IMR-90 (cell line): ENCODE results near the gene GRM5. TPM values are rescaled to one million over a fixed set of nuclear protein-coding genes. Genes with fewer than 3 reads are reported as not detected.
A peak's percentile ranks its signal among the peaks of the same experiment; 100 is the strongest.

Experiments
- ATAC-seq: fragments of 200-7000 bp; cut with Tn5 transposase; 2 replicates; pipeline ENCODE4 v1.9.1; 2020; ENCODE audit warnings: low read depth, mild to moderate bottlenecking, moderate library complexity
- BruUV-seq: library from RNA; stranded (reverse); fragments of 400-500 nt; replicated peaks from 2 replicates; lab custom pipeline; 2021; lab: Mats Ljungman, UMichigan
- CTCF ChIA-PET: fragments of 300-600 bp; formaldehyde crosslinking; extraction: SDS; loops from one replicate; lab custom pipeline; 2021; ENCODE audit warnings: antibody characterized with exemption; lab: Yijun Ruan, JAX
- POLR2A ChIA-PET: fragments of 300-600 bp; sonication (Branson Sonifier 250); formaldehyde crosslinking; loops from one replicate; lab custom pipeline; 2022; ENCODE audit warnings: antibody characterized with exemption; ENCODE audit not compliant: unreplicated experiment; lab: Charles Lee
- DNase-seq: peaks from one replicate; pipeline ENCODE4 v3.0.0; 2013
- H2AFZ ChIP-seq: replicated peaks from 2 replicates; pipeline ENCODE3; 2013; ENCODE audit warnings: low read length, mild to moderate bottlenecking; ENCODE audit not compliant: poor library complexity
- H2AK5ac ChIP-seq: 2 replicates; pipeline ENCODE4 v1.6.1; 2013; ENCODE audit warnings: low read depth, low read length, inconsistent platforms
- H2AK9ac ChIP-seq: replicated peaks from 2 replicates; pipeline ENCODE3; 2013; ENCODE audit warnings: mild to moderate bottlenecking, low read depth, low read length, moderate library complexity; ENCODE audit not compliant: poor library complexity
- H2BK120ac ChIP-seq: 2 replicates; pipeline ENCODE4 v1.6.1; 2013; ENCODE audit warnings: low read depth, low read length, inconsistent platforms
- H2BK15ac ChIP-seq: 3 replicates; pipeline ENCODE4 v1.6.1; 2013; ENCODE audit warnings: low read depth, low read length, inconsistent platforms
- H2BK20ac ChIP-seq: 2 replicates; pipeline ENCODE4 v1.6.1; 2013; ENCODE audit warnings: low read depth, mild to moderate bottlenecking, inconsistent platforms, low read length, moderate library complexity
- H2BK5ac ChIP-seq: 2 replicates; pipeline ENCODE4 v1.6.1; 2013; ENCODE audit warnings: mild to moderate bottlenecking, low read depth, low read length, inconsistent platforms; ENCODE audit not compliant: poor library complexity, severe bottlenecking
- H3K14ac ChIP-seq: replicated peaks from 2 replicates; pipeline ENCODE4 v1.6.1; 2013; ENCODE audit warnings: low read depth, low read length, inconsistent platforms
- H3K18ac ChIP-seq: 2 replicates; pipeline ENCODE4 v1.6.1; 2013; ENCODE audit warnings: low read depth, low read length, control low read depth
- H3K23ac ChIP-seq: 2 replicates; pipeline ENCODE4 v1.6.1; 2013; ENCODE audit warnings: low read depth, low read length, inconsistent platforms
- H3K27ac ChIP-seq: 2 replicates; pipeline ENCODE4 v1.5.1; 2013; ENCODE audit warnings: mild to moderate bottlenecking, control low read depth, low read length; ENCODE audit not compliant: insufficient read depth
- H3K27me3 ChIP-seq: 2 replicates; pipeline ENCODE4 v1.6.1; 2013; ENCODE audit warnings: low read length; ENCODE audit not compliant: control insufficient read depth, insufficient read depth
- H3K36me3 ChIP-seq: 2 replicates; pipeline ENCODE4 v1.6.1; 2013; ENCODE audit warnings: low read length, mixed read lengths; ENCODE audit not compliant: control insufficient read depth, insufficient read depth
- H3K4ac ChIP-seq: 2 replicates; pipeline ENCODE4 v1.6.1; 2013; ENCODE audit warnings: low read depth, low read length, inconsistent platforms
- H3K4me1 ChIP-seq: 2 replicates; pipeline ENCODE4 v1.6.1; 2013; ENCODE audit warnings: low read length, mixed read lengths; ENCODE audit not compliant: control insufficient read depth, insufficient read depth
- H3K4me2 ChIP-seq: 2 replicates; pipeline ENCODE4 v1.6.1; 2013; ENCODE audit warnings: low read depth, mild to moderate bottlenecking, control low read depth, low read length, moderate library complexity
- H3K4me3 ChIP-seq: 2 replicates; pipeline ENCODE4 v1.5.1; 2013; ENCODE audit warnings: low read depth, mild to moderate bottlenecking, control low read depth, low read length, moderate library complexity; ENCODE audit not compliant: insufficient read depth
- H3K56ac ChIP-seq: 2 replicates; pipeline ENCODE4 v1.6.1; 2013; ENCODE audit warnings: low read length, inconsistent platforms; ENCODE audit not compliant: insufficient read depth; ENCODE audit errors: extremely low read depth
- H3K79me1 ChIP-seq, 2 experiments: 2 replicates each; pipeline ENCODE4 v1.6.1; 2013; ENCODE audit warnings: low read length in 2 of 2, inconsistent platforms in 1 of 2, low read depth in 1 of 2
- H3K9ac ChIP-seq: 2 replicates; pipeline ENCODE4 v1.6.1; 2013; ENCODE audit warnings: low read depth, low read length, control low read depth
- H3K9me1 ChIP-seq: 2 replicates; pipeline ENCODE4 v1.6.1; 2013; ENCODE audit warnings: low read length, inconsistent platforms; ENCODE audit not compliant: insufficient read depth
- H3K9me3 ChIP-seq: 2 replicates; pipeline ENCODE4 v1.6.1; 2013; ENCODE audit warnings: low read length; ENCODE audit not compliant: control insufficient read depth, insufficient read depth
- H4K20me1 ChIP-seq: 2 replicates; pipeline ENCODE4 v1.6.1; 2013; ENCODE audit warnings: low read length, inconsistent platforms; ENCODE audit not compliant: insufficient read depth
- H4K5ac ChIP-seq: 2 replicates; pipeline ENCODE4 v1.6.1; 2013; ENCODE audit warnings: mild to moderate bottlenecking, low read depth, low read length, control low read depth
- H4K8ac ChIP-seq, 2 experiments: 2 replicates each; pipeline ENCODE4 v1.6.1; 2013; ENCODE audit warnings: low read depth in 2 of 2, low read length in 2 of 2, control low read depth in 1 of 2, inconsistent platforms in 1 of 2
- H4K91ac ChIP-seq: 2 replicates; pipeline ENCODE4 v1.6.1; 2013; ENCODE audit warnings: low read depth, low read length, inconsistent platforms; ENCODE audit not compliant: insufficient read depth
- NFE2L2 ChIP-seq: fragments of 150-350 bp; IDR thresholded peaks from 2 replicates; pipeline ENCODE4 v1.6.1; 2016; ENCODE audit warnings: low read depth, mild to moderate bottlenecking, low read length
- WGBS, 2 experiments: methylation state at CpG; one replicate each; pipeline versions ENCODE4 v1.1.5 to v1.1.7; 2013; ENCODE audit warnings: missing lambda C conversion rate in 2 of 2; ENCODE audit not compliant: insufficient read length in 1 of 2; ENCODE audit errors: extremely low coverage in 2 of 2; 5-methylcytosine and 5-hydroxymethylcytosine counted together
- dilution Hi-C: fragments of 300-500 bp; cut with HindIII; formaldehyde crosslinking; loops from one replicate; pipeline ENCODE4 v1.14.3; 2018; ENCODE audit warnings: low sequenced_read_pairs; ENCODE audit not compliant: unreplicated experiment
- in situ Hi-C: fragments of 300-500 bp; cut with MboI; formaldehyde crosslinking; loops from 3 replicates; pipeline ENCODE4 v1.14.3; 2019; ENCODE audit warnings: low sequenced_read_pairs, inconsistent platforms, mixed read lengths
- intact Hi-C: fragments of 100-400 bp; cut with micrococcal nuclease; formaldehyde crosslinking; loops from 2 replicates; pipeline ENCODE4 v1.10.0; 2022
- polyA plus RNA-seq, 3 experiments: library from polyadenylated mRNA; depleted of rRNA; stranded (reverse); fragments of >200 nt; gene quantifications; 2 replicates each; pipeline ENCODE4 v1.2.3, GENCODE V29; 2012; ENCODE audit warnings: low replicate concordance in 1 of 3
- total RNA-seq: library from RNA; depleted of rRNA; stranded (reverse); fragments of >200 nt; gene quantifications from 2 replicates; pipeline ENCODE4 v1.2.3, GENCODE V29; 2012
- TF ChIP-seq, protein P1 (sequence below): fragments of 150-350 bp; IDR thresholded peaks from 2 replicates; pipeline ENCODE4 v1.6.1; 2016; ENCODE audit warnings: low read depth, mild to moderate bottlenecking, low read length, moderate library complexity, borderline replicate concordance

The GRM5 gene
- total and polyA plus RNA-seq, 2 of the 4 experiments (the other 2 are of a cell fraction): under 0.01 TPM

DNA sequence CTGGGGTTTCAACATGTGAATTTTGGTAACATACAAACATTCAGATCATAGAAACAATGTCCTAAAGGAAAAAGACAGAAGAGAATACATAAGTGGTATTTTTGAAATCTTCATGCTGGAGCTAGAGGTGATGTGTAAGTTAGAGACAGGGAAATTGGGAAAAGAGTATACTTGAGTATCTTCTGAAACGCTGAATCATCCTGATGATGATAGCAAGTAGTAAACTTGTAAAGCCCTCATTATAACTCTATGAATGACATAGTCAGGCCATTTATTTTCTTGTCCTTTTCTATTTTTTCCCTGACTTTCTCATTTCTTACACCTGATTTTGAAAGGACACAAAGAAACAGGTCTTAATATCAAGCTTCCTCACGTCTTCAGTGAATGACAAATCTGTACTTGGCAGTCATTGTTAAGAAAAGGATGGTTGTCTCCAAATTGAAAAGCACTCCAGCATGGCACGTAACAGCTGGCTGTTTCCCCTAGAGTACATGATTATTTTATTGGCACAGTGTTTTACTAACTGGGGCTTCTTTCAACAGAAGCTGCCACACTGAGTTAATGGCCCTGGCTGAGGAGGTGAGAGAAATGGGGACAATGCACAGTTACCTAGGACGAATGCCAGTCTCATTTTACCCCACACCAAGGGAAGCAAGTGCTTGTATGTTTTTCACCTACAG is 587.5 kb downstream of the GRM5 start:
- H3K18ac ChIP-seq: peak overlapping the region; percentile 79
- H2BK15ac ChIP-seq: peak overlapping the region; percentile 97; the same call in 2 of the 3 replicates
- 0 out of 2 replicates have a peak overlapping the region, but pooled peaks have one; percentile 24 for H3K56ac ChIP-seq
- H2AK5ac ChIP-seq: peak overlapping the region; percentile 76
- H2AK9ac ChIP-seq: no peak overlapping the region
- peak overlapping the region; percentile 90 for H4K5ac ChIP-seq
- TF ChIP-seq NFE2L2: peak; percentile 69; the same call in 1 of the 2 replicates
- TF ChIP-seq, protein P1, sequence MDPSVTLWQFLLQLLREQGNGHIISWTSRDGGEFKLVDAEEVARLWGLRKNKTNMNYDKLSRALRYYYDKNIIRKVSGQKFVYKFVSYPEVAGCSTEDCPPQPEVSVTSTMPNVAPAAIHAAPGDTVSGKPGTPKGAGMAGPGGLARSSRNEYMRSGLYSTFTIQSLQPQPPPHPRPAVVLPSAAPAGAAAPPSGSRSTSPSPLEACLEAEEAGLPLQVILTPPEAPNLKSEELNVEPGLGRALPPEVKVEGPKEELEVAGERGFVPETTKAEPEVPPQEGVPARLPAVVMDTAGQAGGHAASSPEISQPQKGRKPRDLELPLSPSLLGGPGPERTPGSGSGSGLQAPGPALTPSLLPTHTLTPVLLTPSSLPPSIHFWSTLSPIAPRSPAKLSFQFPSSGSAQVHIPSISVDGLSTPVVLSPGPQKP: no peak
- BruUV-seq: no TSS peak
- intact Hi-C loops (no loop called here), in situ Hi-C loops (no loop called here), dilution Hi-C loops (no loop called here)
- H3K14ac ChIP-seq: peak overlapping the region; percentile 82
- 0 out of 2 replicates have a peak overlapping the region, but pooled peaks have one; percentile 14 for H3K27ac ChIP-seq
- no peaks in the 10 kb centered on the region for H4K20me1 ChIP-seq
- no peak overlapping the region for H3K9ac ChIP-seq
- no peaks in the 10 kb centered on the region for H3K27me3 ChIP-seq
- POLR2A ChIA-PET: no interaction called here
- peaks cover 12% of the 10 kb centered on the region for H3K9me1 ChIP-seq
- peak overlapping the region; percentile 81 for H3K4ac ChIP-seq
- H2AFZ ChIP-seq: no peak overlapping the region
- peak overlapping the region; percentile 94 for H2BK20ac ChIP-seq
- peaks cover 16% of the 10 kb centered on the region for H3K4me1 ChIP-seq
- no peak overlapping the region for H3K4me2 ChIP-seq
- no peak overlapping the region for H3K4me3 ChIP-seq
- peak; percentile 17 for DNase-seq
- H4K91ac ChIP-seq: peak overlapping the region; percentile 86
- H3K9me3 ChIP-seq: no peaks in the 10 kb centered on the region
- H3K23ac ChIP-seq: peak overlapping the region; percentile 29; the same call in 1 of the 2 replicates
- H2BK5ac ChIP-seq: peak overlapping the region; percentile 63
- no CpG with 5 or more reads among the region's 4 CpGs for WGBS, 2 experiments
- peaks cover 0 to 5% of the 10 kb centered on the region in 2 experiments; a peak in 1 of 4 replicates for H3K79me1 ChIP-seq
- H2BK120ac ChIP-seq: peak overlapping the region; percentile 87
- no peaks in the 10 kb centered on the region for H3K36me3 ChIP-seq
- peak overlapping the region; percentile 33 to 73 for H4K8ac ChIP-seq
- CTCF ChIA-PET: interaction anchor here (1.0 kb wide), 1 partner anchor 66 kb away, joined by 3 read pairs; no protein-coding TSS in a partner anchor
- ATAC-seq: no peak
